Measurements from ENCODE around the gene GIMAP8. TPM values are rescaled to one million over a fixed set of nuclear protein-coding genes. Genes with fewer than 3 reads are reported as not detected.
A peak's percentile ranks its signal among the peaks of the same experiment; 100 is the strongest.

Gene GIMAP8
- total RNA-seq, 1 donor from 2014 or later = not detected

DNA sequence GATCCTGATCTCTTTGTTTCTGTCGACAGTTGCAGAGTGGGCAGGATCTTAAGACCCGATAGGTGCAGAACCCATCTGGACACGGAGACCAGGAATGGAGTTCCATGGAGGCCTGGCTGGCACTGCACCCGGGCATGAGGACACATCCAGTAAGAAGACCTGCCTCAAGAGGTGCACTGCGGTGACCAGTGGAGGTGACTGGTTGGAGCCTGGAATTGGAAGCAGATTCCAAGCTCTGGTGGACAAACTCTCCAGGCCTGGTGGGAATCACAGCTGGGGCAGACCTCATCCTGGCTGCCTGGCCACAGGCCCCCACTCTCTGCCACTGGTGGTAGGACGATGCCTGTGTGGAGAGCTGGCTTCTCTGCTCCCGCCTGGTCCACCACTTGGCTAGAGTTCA lies 40.3 kb upstream of the GIMAP8 start:
- Mint-ChIP-seq H3K36me3 (ENCODE audit: low read depth) (peaks cover 3% of the 10 kb centered on the region), H3K9me3 (ENCODE audit: low read depth) (no peaks in the 10 kb centered on the region), H3K4me3 (ENCODE audit: unreplicated experiment) (no peak overlapping the region), H3K27ac (ENCODE audit: unreplicated experiment) (no peak overlapping the region), H3K27me3 (ENCODE audit: low read depth) (no peaks in the 10 kb centered on the region), H3K4me1 (ENCODE audit: low read depth) (peaks cover 17% of the 10 kb centered on the region)
- peak; percentile 65 for DNase-seq (ENCODE audit: low spot score)
- TF ChIP-seq, protein P1, sequence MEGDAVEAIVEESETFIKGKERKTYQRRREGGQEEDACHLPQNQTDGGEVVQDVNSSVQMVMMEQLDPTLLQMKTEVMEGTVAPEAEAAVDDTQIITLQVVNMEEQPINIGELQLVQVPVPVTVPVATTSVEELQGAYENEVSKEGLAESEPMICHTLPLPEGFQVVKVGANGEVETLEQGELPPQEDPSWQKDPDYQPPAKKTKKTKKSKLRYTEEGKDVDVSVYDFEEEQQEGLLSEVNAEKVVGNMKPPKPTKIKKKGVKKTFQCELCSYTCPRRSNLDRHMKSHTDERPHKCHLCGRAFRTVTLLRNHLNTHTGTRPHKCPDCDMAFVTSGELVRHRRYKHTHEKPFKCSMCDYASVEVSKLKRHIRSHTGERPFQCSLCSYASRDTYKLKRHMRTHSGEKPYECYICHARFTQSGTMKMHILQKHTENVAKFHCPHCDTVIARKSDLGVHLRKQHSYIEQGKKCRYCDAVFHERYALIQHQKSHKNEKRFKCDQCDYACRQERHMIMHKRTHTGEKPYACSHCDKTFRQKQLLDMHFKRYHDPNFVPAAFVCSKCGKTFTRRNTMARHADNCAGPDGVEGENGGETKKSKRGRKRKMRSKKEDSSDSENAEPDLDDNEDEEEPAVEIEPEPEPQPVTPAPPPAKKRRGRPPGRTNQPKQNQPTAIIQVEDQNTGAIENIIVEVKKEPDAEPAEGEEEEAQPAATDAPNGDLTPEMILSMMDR (IDR thresholded peaks at IDR 0.05) = no peak

DNA sequence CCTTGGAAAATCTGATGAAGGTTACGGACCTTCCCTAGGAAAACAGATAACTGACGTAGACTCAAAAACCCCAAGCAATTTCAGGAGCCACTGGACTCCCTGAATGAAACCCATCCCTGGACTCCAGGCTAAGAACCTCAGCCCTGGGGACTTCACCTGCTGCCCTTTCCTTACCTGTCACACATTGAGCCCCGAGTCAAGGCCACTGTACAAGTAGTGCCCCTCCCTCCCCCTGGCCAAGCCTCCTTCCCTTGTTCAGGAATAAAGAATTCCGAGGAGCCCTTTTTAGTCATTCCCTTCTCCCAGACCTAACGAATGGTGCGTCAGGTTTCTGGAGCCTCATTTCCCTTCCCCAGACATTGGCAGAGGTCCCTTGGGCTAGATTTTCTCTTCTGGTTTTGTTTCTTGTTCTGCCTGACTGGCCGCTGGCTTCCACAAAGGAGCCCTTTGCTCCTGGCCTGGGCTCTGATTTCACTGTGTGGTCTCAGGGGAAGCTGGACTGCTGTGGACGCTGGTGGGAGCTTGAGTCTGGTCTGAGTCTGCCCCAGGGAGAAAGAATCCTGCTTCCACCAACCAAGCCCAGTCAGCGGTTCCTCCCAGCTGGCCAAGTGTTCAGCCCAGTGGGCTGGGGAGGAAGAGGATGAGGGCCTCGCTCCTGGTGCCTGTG lies 39.6 kb upstream of the GIMAP8 start:
- H3K36me3 Mint-ChIP-seq (ENCODE audit: low read depth) = peaks cover 3% of the 10 kb centered on the region
- no peak overlapping the region for H3K27ac Mint-ChIP-seq (ENCODE audit: unreplicated experiment)
- peaks cover 13% of the 10 kb centered on the region for H3K4me1 Mint-ChIP-seq (ENCODE audit: low read depth)
- H3K9me3 Mint-ChIP-seq (ENCODE audit: low read depth) = no peaks in the 10 kb centered on the region
- TF ChIP-seq, protein P1 (IDR thresholded peaks at IDR 0.05) = no peak
- no peaks in the 10 kb centered on the region for H3K27me3 Mint-ChIP-seq (ENCODE audit: low read depth)
- peak; percentile 41 for DNase-seq (ENCODE audit: low spot score)
- no peak overlapping the region for H3K4me3 Mint-ChIP-seq (ENCODE audit: unreplicated experiment)

DNA sequence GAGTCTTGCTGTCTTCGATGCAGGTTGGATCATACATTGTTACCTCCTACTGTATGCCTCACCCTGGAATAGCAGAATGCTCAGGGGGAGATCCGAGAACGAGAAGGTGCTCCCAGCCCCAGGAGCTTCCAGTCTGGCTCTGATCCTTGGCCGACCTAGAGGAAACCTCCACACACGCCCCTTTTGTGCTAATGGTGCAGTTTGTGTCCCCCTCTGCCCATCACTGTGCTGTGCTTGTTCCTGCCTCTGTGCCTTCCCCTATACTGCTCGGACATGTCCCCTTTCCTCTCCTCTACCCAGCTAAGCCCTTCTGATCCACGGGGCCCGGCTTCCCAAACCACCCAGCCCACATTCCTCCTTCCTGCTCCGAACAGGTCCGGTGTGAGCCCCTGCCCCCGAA lies 38.8 kb upstream of the GIMAP8 start:
- peak; percentile 59 for DNase-seq (ENCODE audit: low spot score)
- no peak overlapping the region for H3K27ac Mint-ChIP-seq (ENCODE audit: unreplicated experiment)
- H3K27me3 Mint-ChIP-seq (ENCODE audit: low read depth) = no peaks in the 10 kb centered on the region
- H3K4me3 Mint-ChIP-seq (ENCODE audit: unreplicated experiment) = no peak overlapping the region
- TF ChIP-seq, protein P1 (IDR thresholded peaks at IDR 0.05) = no peak
- H3K9me3 Mint-ChIP-seq (ENCODE audit: low read depth) = no peaks in the 10 kb centered on the region
- peaks cover 5% of the 10 kb centered on the region for H3K4me1 Mint-ChIP-seq (ENCODE audit: low read depth)
- peaks cover 3% of the 10 kb centered on the region for H3K36me3 Mint-ChIP-seq (ENCODE audit: low read depth)

DNA sequence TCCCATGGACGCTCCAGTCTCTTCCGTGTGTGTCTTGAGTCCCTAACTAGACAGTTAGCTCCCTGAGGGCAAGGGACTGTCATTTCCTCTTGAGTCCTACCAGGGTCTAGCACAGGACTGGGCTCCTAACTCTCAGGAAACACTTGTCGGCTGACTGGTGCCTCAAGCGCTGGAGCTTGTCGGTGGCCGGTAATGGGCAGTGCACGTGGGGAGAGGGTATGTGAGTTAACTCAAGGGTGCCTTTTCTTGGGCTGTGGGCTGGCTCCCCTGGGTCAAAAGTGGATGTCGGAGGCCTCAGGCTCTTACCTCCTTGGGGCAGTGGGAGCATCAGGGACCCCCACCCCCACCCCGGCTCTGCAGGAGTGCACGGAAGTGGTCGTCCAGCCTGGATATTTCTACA lies 38.4 kb upstream of the GIMAP8 start:
- Mint-ChIP-seq H3K9me3 (ENCODE audit: low read depth) (no peaks in the 10 kb centered on the region), H3K27me3 (ENCODE audit: low read depth) (no peaks in the 10 kb centered on the region), H3K4me3 (ENCODE audit: unreplicated experiment) (no peak overlapping the region), H3K36me3 (ENCODE audit: low read depth) (peaks cover 2% of the 10 kb centered on the region), H3K4me1 (ENCODE audit: low read depth) (peaks cover 1% of the 10 kb centered on the region), H3K27ac (ENCODE audit: unreplicated experiment) (no peak overlapping the region)
- peak; percentile 82 for DNase-seq (ENCODE audit: low spot score)
- TF ChIP-seq, protein P1 (IDR thresholded peaks at IDR 0.05) = no peak

DNA sequence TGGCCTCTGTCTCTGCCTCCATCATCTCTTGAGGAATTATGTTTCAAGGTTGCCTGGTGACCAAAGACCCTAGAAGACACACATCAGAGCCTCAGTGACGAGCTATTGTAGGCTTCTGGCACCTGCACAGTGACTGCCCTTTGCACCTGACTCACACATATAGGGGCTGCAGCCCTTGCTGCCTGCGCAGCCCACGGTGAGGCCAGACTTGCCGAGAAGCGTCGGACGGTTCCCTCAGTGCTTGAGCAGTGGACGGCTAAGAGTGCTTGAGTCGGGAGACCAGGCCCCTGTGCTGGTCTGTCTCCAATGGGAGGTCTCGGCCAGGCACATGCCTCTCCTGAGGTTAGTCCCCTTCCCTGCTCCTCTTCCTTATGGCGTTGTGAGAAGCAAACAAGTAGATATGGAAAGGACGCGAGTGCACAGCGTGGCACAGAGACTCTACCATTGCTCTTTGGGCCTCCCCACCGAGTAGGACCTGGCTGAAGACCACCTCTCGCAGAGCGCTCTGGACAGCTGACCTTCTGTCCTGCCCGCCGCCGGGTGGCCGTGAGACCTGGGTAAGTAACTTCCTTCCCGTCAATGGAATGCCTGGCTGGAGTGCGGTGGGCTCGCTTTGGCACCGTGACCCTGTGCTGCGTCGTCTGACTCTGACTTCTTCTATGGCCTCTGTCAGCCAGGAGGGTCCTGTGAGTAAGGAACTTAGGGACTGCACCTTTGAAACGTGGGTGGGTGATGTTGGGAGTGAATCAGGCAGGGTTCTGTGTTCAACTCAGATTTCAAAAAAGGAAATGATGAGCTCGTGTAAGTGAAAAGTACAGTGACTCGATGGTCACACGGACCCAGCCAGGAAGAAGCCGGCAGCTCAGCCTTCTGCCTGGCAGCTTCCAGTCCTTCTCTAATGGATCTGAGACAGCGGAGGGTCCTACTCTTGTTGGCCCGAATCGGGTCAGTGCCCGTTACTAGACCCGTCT lies 37.6 kb upstream of the GIMAP8 start:
- Mint-ChIP-seq H3K9me3 (ENCODE audit: low read depth) (no peaks in the 10 kb centered on the region), H3K27me3 (ENCODE audit: low read depth) (no peaks in the 10 kb centered on the region), H3K27ac (ENCODE audit: unreplicated experiment) (no peak overlapping the region)

More for the DNA sequence above, 37.6 kb upstream of the GIMAP8 start:
- DNase-seq (ENCODE audit: low spot score) = peak; percentile 82
- Mint-ChIP-seq H3K36me3 (ENCODE audit: low read depth) (no peaks in the 10 kb centered on the region), H3K4me3 (ENCODE audit: unreplicated experiment) (no peak overlapping the region), H3K4me1 (ENCODE audit: low read depth) (no peaks in the 10 kb centered on the region)
- TF ChIP-seq, protein P1 (IDR thresholded peaks at IDR 0.05) = no peak

Data from chondrocyte (in vitro differentiated cells).